ENCODE data around the gene KCNAB2.

GRCh38 chr1:6134741-6135510 lies 89.2 kb downstream of the KCNAB2 start:
- no peak for TF ChIP-seq CTCF (IDR thresholded peaks at IDR 0.05)
- no peak for TF ChIP-seq EZH2 (IDR thresholded peaks at IDR 0.05; ENCODE audit: borderline replicate concordance, insufficient read depth, low read depth, low read length, poor library complexity, severe bottlenecking)
